GM23338 (cell line): ENCODE measurements around the gene MATK.

Source experiments
- CTCF ChIP-seq, 2 experiments: fragments of 200-600 bp in 1 of 2; sonication (generic) in 1 of 2; conservative IDR thresholded peaks; 2 replicates each; pipeline versions ENCODE4 v1.5.1 to v1.6.1; 2016 to 2017; ENCODE audit warnings: antibody characterized with exemption in 2 of 2, low read depth in 2 of 2, mild to moderate bottlenecking in 2 of 2, moderate library complexity in 1 of 2
- POLR2AphosphoS5 ChIP-seq: IDR thresholded peaks from 2 replicates; pipeline ENCODE4 v1.6.1; 2016; ENCODE audit warnings: antibody characterized with exemption, low read depth

GRCh38 chr19:3751236-3751635 lies 34.9 kb downstream of the MATK start:
- TF ChIP-seq CTCF (conservative IDR thresholded peaks at IDR 0.05; ENCODE audit: low read depth in 2 of 2) = no peak
- TF ChIP-seq POLR2AphosphoS5 = no peak
